Natural killer cell (primary cell): ENCODE measurements around the gene PHAF1. TPM values are rescaled to one million over a fixed set of nuclear protein-coding genes. Genes with fewer than 3 reads are reported as not detected.

Source experiments
- ATAC-seq, 3 donors: fragments of 150-1000 bp in 2 of 3; fragments of 200-7000 bp in 1 of 3; cut with Tn5 transposase; 1 replicate in 1 of 3; 2 replicates in 2 of 3; pipeline ENCODE4 v1.10.0; 2021; ENCODE audit warnings: mild to moderate bottlenecking in 2 of 3, moderate library complexity in 2 of 3
- DNase-seq, 2 donors: peaks; one replicate each; pipeline versions ENCODE4 v3.0.0 to v3.0.0-alpha.2; 2013 to 2021; ENCODE audit warnings: mixed read lengths in 1 of 2
- H3K27ac ChIP-seq: one replicate; pipeline ENCODE4 v1.5.1; 2013; ENCODE audit warnings: mild to moderate bottlenecking, low read length
- H3K27me3 ChIP-seq: one replicate; pipeline ENCODE4 v1.6.1; 2013; ENCODE audit warnings: low read length; ENCODE audit not compliant: control insufficient read depth, insufficient read depth
- H3K36me3 ChIP-seq: one replicate; pipeline ENCODE4 v1.6.1; 2013; ENCODE audit warnings: low read length; ENCODE audit not compliant: control insufficient read depth, insufficient read depth
- H3K4me1 ChIP-seq: one replicate; pipeline ENCODE4 v1.6.1; 2013; ENCODE audit warnings: low read length; ENCODE audit not compliant: control insufficient read depth, insufficient read depth
- H3K4me3 ChIP-seq: one replicate; pipeline ENCODE4 v1.5.1; 2013; ENCODE audit warnings: low read length
- H3K9me3 ChIP-seq: one replicate; pipeline ENCODE4 v1.6.1; 2013; ENCODE audit warnings: low read length; ENCODE audit not compliant: control insufficient read depth, insufficient read depth
- H3K27ac Mint-ChIP-seq, 2 donors: one replicate each; pipeline ENCODE4 v1.8.0; 2022; ENCODE audit warnings: mild to moderate bottlenecking in 2 of 2, mixed read lengths in 2 of 2, moderate library complexity in 1 of 2
- H3K27me3 Mint-ChIP-seq, 2 donors: one replicate each; pipeline ENCODE4 v1.8.0; 2022; ENCODE audit warnings: low read depth in 2 of 2, mixed read lengths in 2 of 2
- H3K36me3 Mint-ChIP-seq: one replicate; pipeline ENCODE4 v1.8.0; 2022; ENCODE audit warnings: mixed read lengths
- H3K4me1 Mint-ChIP-seq, 2 donors: one replicate each; pipeline ENCODE4 v1.8.0; 2022; ENCODE audit warnings: mixed read lengths in 2 of 2
- H3K4me3 Mint-ChIP-seq: one replicate; pipeline ENCODE4 v1.8.0; 2022; ENCODE audit warnings: mild to moderate bottlenecking, moderate library complexity, mixed read lengths
- H3K9me3 Mint-ChIP-seq, 2 donors: one replicate each; pipeline ENCODE4 v1.8.0; 2022; ENCODE audit warnings: mixed read lengths in 2 of 2
- CTCF ChIP-seq: fragments of 200-600 bp; IDR thresholded peaks from one replicate; pipeline ENCODE4 v1.8.0; 2022; ENCODE audit warnings: antibody characterized with exemption
- WGBS: methylation state at CpG from one replicate; pipeline ENCODE4 v1.1.7; 2013; ENCODE audit warnings: missing lambda C conversion rate; ENCODE audit not compliant: insufficient coverage; 5-methylcytosine and 5-hydroxymethylcytosine counted together
- intact Hi-C: fragments of 100-400 bp; cut with micrococcal nuclease; formaldehyde crosslinking; loops from one replicate; pipeline ENCODE4 v1.14.2; 2022
- total RNA-seq, 4 donors: library from RNA; stranded (reverse); fragments of 120-200 nt in 1 of 4; gene quantifications; one replicate each; pipeline versions ENCODE4 v1.2.3 to v1.2.4, GENCODE V29; 2013 to 2022

The PHAF1 gene
- total RNA-seq, 3 donors from 2014 or later (not counting 1 experiment from before 2014, with no cell fraction given), result 17.0 to 22.4 (median 22.0) TPM

- H3K36me3 ChIP-seq, result no peaks in the 10 kb centered on the region
- DNase-seq (no peak), ATAC-seq (no peak)
- peaks cover 23% of the 10 kb centered on the region for H3K4me1 ChIP-seq
- Mint-ChIP-seq H3K9me3 (no peaks in the 10 kb centered on the region), H3K4me1 (peaks cover 8 to 11% of the 10 kb centered on the region in 2 donors), H3K27ac (peak overlapping the region; percentile 82 to 83), H3K4me3 (peak overlapping the region; percentile 95), H3K27me3 (peaks cover 0 to 5% of the 10 kb centered on the region in 2 donors), H3K36me3 (no peaks in the 10 kb centered on the region)
- H3K27ac ChIP-seq, result no peak overlapping the region
- H3K4me3 ChIP-seq, result no peak overlapping the region
- TF ChIP-seq CTCF, result peak; percentile 38
- 17% methylated on average over 10 of the region's 12 CpGs for WGBS
- no peaks in the 10 kb centered on the region for H3K9me3 ChIP-seq
- intact Hi-C loops, result loop anchor here (1.0 to 2.0 kb wide), 2 partner anchors 41 to 208 kb away; partner anchors contain the start of gene TMEM208
- H3K27me3 ChIP-seq, result peaks cover 2% of the 10 kb centered on the region
These were observed 76.0 kb downstream of the PHAF1 start for GRCh38 chr16:67185651-67186134.

DNA sequence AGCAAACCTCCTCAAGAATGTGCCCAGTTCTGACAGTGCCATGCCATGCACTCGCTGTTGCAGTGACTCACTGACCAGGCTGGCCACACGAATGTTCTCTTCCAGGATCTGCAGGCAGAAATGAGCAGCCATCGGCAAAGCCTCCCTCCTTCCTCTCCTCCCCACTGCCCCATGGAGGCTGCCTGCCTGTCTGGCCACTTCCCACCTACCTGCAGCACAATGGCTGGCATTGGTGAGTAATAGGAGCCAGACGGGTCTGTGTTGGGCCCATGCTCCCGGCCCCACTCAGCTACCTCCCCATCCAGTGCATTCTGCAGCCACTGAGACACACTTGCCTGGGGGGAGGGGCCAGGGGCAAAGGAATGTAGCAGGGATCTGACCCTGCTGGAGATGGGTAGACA is 76.8 kb downstream of the PHAF1 start:
- no peak overlapping the region for H3K27ac ChIP-seq
- Mint-ChIP-seq H3K4me1 (peaks cover 13 to 16% of the 10 kb centered on the region in 2 donors), H3K27me3 (peaks cover 0 to 5% of the 10 kb centered on the region in 2 donors), H3K4me3 (no peak overlapping the region), H3K36me3 (no peaks in the 10 kb centered on the region), H3K27ac (no peak overlapping the region), H3K9me3 (no peaks in the 10 kb centered on the region)
- no peaks in the 10 kb centered on the region for H3K36me3 ChIP-seq
- H3K4me3 ChIP-seq, result no peak overlapping the region
- peaks cover 2% of the 10 kb centered on the region for H3K27me3 ChIP-seq
- ATAC-seq (no peak), DNase-seq (no peak)
- no peak for TF ChIP-seq CTCF
- no peaks in the 10 kb centered on the region for H3K9me3 ChIP-seq
- WGBS, result 75% methylated on average over 5 of the region's 5 CpGs
- intact Hi-C loops, result no loop called here
- H3K4me1 ChIP-seq, result peaks cover 25% of the 10 kb centered on the region

GRCh38 chr16:67187175-67187890 is 77.6 kb downstream of the PHAF1 start:
- H3K27ac ChIP-seq, result no peak overlapping the region
- H3K4me3 ChIP-seq, result no peak overlapping the region
- TF ChIP-seq CTCF, result no peak
- Mint-ChIP-seq H3K27me3 (peaks cover 0 to 5% of the 10 kb centered on the region in 2 donors), H3K4me1 (peaks cover 17 to 22% of the 10 kb centered on the region in 2 donors), H3K36me3 (no peaks in the 10 kb centered on the region), H3K27ac (no peak overlapping the region), H3K9me3 (no peaks in the 10 kb centered on the region), H3K4me3 (no peak overlapping the region)
- H3K9me3 ChIP-seq, result no peaks in the 10 kb centered on the region
- 90% methylated on average over 26 of the region's 26 CpGs for WGBS
- intact Hi-C loops, result no loop called here
- DNase-seq, result no peak
- no peak for ATAC-seq
- peaks cover 29% of the 10 kb centered on the region for H3K4me1 ChIP-seq
- H3K27me3 ChIP-seq, result peaks cover 2% of the 10 kb centered on the region
- no peaks in the 10 kb centered on the region for H3K36me3 ChIP-seq
